Ascending aorta (tissue), 2 donors: ENCODE measurements around the gene TFAP2C. TPM values are rescaled to one million over a fixed set of nuclear protein-coding genes. Genes with fewer than 3 reads are reported as not detected.

Source experiments
- DNase-seq, 2 donors: peaks; one replicate each; pipeline ENCODE4 v3.0.0-alpha.2; 2019; ENCODE audit warnings: low spot score in 2 of 2
- H3K27ac ChIP-seq, 2 donors: fragments of 200-600 bp; sonication (generic); one replicate each; pipeline ENCODE4 v1.5.1; 2016 to 2017; ENCODE audit warnings: mild to moderate bottlenecking in 1 of 2
- H3K27me3 ChIP-seq: fragments of 200-600 bp; sonication (generic); one replicate; pipeline ENCODE4 v1.5.1; 2017
- H3K36me3 ChIP-seq, 2 donors: fragments of 200-600 bp; sonication (generic); one replicate each; pipeline ENCODE4 v1.5.1; 2016
- H3K4me1 ChIP-seq, 2 donors: fragments of 200-600 bp; sonication (generic); one replicate each; pipeline ENCODE4 v1.5.1; 2016 to 2017; ENCODE audit warnings: mild to moderate bottlenecking in 1 of 2
- H3K4me3 ChIP-seq, 2 donors: fragments of 200-600 bp; sonication (generic); one replicate each; pipeline ENCODE4 v1.5.1; 2016 to 2017; ENCODE audit warnings: mild to moderate bottlenecking in 1 of 2
- H3K9me3 ChIP-seq, 2 donors: fragments of 200-600 bp; sonication (generic); one replicate each; pipeline ENCODE4 v1.5.1; 2016
- CTCF ChIP-seq, 3 experiments: fragments of 200-600 bp in 2 of 3; fragments of 450-650 bp in 1 of 3; sonication (generic) in 2 of 3; IDR thresholded peaks; one replicate each; pipeline ENCODE4 v1.5.1; 2016 to 2019; ENCODE audit warnings: antibody characterized with exemption in 3 of 3, mild to moderate bottlenecking in 1 of 3, moderate library complexity in 1 of 3
- intact Hi-C: fragments of 100-400 bp; cut with DNase I; formaldehyde crosslinking; loops from one replicate; pipeline ENCODE4 v1.15.1; 2023
- total RNA-seq: library from RNA; depleted of rRNA; stranded (reverse); fragments of >200 nt; gene quantifications from one replicate; pipeline ENCODE4 v1.1.0, GENCODE V29; 2016

Gene TFAP2C
- total RNA-seq, 1 donor from 2014 or later: 4.9 TPM

GRCh38 chr20:56688106-56688505 is 59.0 kb downstream of the TFAP2C start:
- Histone ChIP-seq H3K9me3 (no peaks in the 10 kb centered on the region), H3K27me3 (no peaks in the 10 kb centered on the region), H3K36me3 (no peaks in the 10 kb centered on the region), H3K4me3 (no peak overlapping the region), H3K4me1 (no peaks in the 10 kb centered on the region), H3K27ac (no peak overlapping the region)
- intact Hi-C loops: no loop called here
- DNase-seq: no peak
- no peak for TF ChIP-seq CTCF (IDR thresholded peaks at IDR 0.05)

Other genes with a start within 250 kb of the TFAP2C start
- not detected for gene AURKA, start 237.1 kb upstream of the TFAP2C start, total RNA-seq
- 13.7 TPM for gene CSTF1, start 236.7 kb upstream of the TFAP2C start, total RNA-seq
- gene CASS4, start 217.0 kb upstream of the TFAP2C start, total RNA-seq: 11.2 TPM
- gene RTF2, start 160.7 kb upstream of the TFAP2C start, total RNA-seq: 54.5 TPM
- not detected for gene FAM209A, start 104.6 kb upstream of the TFAP2C start, total RNA-seq
- not detected for gene FAM209B, start 96.1 kb upstream of the TFAP2C start, total RNA-seq